ENCODE measurements around the gene KLHL29.

DNA sequence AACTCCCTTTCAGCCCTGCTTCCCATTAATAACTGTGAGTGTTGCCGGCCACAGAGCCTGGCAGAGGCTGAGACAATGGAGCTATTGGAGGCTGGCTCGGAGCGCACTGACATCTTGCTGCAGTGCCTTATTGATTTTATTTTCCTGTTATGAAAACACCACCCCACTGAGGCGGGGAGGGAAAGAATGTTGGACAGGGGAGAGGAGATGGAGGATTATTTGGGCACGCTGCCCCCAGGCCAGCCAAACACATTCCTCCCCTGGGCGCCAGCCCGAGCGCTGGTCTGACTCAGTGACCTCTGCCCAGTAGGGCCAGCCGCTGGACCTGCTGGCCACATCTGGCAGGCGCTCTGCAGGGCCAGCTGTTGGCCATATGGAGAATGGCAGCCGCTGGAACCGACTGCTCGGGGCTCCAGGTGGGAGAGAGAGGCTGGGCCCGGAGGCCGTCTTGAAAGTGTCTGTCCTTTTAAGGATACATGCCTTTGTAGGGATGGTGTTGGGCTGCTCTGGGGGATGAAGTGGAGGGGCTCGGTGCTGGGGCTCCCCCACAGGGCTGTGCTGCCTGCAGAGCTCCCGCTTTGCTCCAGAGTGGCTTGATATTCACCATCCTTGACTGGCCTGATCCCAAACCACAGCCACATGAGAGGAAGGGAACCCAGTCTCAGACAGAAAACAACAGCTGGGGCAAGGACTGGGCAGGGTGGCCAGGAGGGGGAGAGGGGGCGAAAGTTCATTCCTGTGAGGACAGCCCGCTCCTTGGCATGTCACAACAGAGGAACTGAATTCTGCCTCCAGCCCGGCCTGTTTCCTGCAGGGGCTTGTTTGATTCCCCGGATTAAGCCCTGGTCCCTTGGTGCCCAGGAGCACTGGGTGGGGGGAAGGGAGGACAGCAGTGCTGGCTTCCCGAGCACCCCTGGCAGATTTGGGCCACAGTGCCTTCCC, 179.0 kb downstream of the KLHL29 start:
- TF ChIP-seq, protein P1, sequence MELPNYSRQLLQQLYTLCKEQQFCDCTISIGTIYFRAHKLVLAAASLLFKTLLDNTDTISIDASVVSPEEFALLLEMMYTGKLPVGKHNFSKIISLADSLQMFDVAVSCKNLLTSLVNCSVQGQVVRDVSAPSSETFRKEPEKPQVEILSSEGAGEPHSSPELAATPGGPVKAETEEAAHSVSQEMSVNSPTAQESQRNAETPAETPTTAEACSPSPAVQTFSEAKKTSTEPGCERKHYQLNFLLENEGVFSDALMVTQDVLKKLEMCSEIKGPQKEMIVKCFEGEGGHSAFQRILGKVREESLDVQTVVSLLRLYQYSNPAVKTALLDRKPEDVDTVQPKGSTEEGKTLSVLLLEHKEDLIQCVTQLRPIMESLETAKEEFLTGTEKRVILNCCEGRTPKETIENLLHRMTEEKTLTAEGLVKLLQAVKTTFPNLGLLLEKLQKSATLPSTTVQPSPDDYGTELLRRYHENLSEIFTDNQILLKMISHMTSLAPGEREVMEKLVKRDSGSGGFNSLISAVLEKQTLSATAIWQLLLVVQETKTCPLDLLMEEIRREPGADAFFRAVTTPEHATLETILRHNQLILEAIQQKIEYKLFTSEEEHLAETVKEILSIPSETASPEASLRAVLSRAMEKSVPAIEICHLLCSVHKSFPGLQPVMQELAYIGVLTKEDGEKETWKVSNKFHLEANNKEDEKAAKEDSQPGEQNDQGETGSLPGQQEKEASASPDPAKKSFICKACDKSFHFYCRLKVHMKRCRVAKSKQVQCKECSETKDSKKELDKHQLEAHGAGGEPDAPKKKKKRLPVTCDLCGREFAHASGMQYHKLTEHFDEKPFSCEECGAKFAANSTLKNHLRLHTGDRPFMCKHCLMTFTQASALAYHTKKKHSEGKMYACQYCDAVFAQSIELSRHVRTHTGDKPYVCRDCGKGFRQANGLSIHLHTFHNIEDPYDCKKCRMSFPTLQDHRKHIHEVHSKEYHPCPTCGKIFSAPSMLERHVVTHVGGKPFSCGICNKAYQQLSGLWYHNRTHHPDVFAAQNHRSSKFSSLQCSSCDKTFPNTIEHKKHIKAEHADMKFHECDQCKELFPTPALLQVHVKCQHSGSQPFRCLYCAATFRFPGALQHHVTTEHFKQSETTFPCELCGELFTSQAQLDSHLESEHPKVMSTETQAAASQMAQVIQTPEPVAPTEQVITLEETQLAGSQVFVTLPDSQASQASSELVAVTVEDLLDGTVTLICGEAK (IDR thresholded peaks at IDR 0.05): no peak
- TF ChIP-seq, protein P1 (CRISPR knock-in tag; IDR thresholded peaks at IDR 0.05): no peak
- TF ChIP-seq, protein P2, sequence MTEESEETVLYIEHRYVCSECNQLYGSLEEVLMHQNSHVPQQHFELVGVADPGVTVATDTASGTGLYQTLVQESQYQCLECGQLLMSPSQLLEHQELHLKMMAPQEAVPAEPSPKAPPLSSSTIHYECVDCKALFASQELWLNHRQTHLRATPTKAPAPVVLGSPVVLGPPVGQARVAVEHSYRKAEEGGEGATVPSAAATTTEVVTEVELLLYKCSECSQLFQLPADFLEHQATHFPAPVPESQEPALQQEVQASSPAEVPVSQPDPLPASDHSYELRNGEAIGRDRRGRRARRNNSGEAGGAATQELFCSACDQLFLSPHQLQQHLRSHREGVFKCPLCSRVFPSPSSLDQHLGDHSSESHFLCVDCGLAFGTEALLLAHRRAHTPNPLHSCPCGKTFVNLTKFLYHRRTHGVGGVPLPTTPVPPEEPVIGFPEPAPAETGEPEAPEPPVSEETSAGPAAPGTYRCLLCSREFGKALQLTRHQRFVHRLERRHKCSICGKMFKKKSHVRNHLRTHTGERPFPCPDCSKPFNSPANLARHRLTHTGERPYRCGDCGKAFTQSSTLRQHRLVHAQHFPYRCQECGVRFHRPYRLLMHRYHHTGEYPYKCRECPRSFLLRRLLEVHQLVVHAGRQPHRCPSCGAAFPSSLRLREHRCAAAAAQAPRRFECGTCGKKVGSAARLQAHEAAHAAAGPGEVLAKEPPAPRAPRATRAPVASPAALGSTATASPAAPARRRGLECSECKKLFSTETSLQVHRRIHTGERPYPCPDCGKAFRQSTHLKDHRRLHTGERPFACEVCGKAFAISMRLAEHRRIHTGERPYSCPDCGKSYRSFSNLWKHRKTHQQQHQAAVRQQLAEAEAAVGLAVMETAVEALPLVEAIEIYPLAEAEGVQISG (CRISPR knock-in tag; IDR thresholded peaks at IDR 0.05): no peak
- TF ChIP-seq NFIC (IDR thresholded peaks at IDR 0.05; ENCODE audit: low read length) (no peak), DPF2 (CRISPR knock-in tag; IDR thresholded peaks at IDR 0.05; ENCODE audit: borderline replicate concordance, low read depth) (no peak), DNMT3B (CRISPR knock-in tag; conservative IDR thresholded peaks at IDR 0.05) (no peak), ASH2L (IDR thresholded peaks at IDR 0.05; ENCODE audit: insufficient read length, low read depth, low read length) (no peak), EZH2 (conservative IDR thresholded peaks at IDR 0.05; ENCODE audit: low read depth, low read length) (no peak), TAF1 (CRISPR knock-in tag; IDR thresholded peaks at IDR 0.05) (no peak)

All from HepG2 (cell line).